Prostate gland (tissue), 2 donors: ENCODE results near the gene ACSM6.

Source experiments
- POLR2A ChIP-seq: fragments of 450-650 bp; IDR thresholded peaks from one replicate; pipeline ENCODE4 v1.6.1; 2016; ENCODE audit warnings: antibody characterized with exemption, mild to moderate bottlenecking
- POLR2AphosphoS5 ChIP-seq: sonication (generic); formaldehyde crosslinking; IDR thresholded peaks from one replicate; pipeline ENCODE4 v1.6.1; 2017; ENCODE audit warnings: antibody characterized with exemption
- TF ChIP-seq, protein P1 (sequence below), 4 experiments: fragments of 200-600 bp in 2 of 4; fragments of 450-650 bp in 2 of 4; sonication (generic) in 2 of 4; IDR thresholded peaks; 1 replicate in 3 of 4; 2 replicates in 1 of 4; pipeline ENCODE4 v1.5.1; 2016 to 2019; ENCODE audit warnings: antibody characterized with exemption in 4 of 4, mild to moderate bottlenecking in 2 of 4, moderate library complexity in 2 of 4

DNA sequence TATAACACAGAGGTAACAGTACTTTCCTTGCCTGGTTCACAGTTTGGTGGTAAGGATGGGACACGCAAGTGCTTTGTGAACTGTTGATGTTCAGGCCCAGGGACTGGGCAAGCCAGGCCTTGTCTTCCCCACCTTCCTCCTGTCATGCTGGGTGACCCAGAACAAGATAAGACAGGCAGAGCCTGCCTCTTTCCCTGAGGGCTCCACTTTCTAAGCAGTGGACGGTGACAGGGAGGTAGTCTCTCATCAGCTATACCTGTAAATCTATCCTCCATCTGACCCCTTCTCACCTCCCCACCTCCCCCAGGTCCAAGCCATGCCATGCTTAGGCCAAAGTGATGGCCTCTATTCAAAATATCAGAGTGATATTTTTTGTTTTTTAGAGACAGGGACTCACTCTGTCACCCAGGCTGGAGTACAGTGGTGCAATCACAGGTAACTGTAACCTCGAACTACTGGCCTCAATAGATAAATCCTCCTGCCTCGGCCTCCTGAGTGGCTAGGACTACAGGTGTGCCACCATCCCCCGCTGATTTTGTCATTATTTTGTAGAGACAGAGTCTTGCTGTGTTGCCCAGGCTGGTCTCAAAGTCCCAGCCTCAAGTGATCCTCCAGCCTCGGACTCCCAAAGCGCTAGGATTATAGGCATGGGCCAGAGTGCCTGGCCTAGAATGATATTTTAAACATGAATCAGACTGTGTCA is 54.0 kb downstream of the ACSM6 start:
- peak; percentile 53 for TF ChIP-seq POLR2AphosphoS5
- TF ChIP-seq, protein P1, sequence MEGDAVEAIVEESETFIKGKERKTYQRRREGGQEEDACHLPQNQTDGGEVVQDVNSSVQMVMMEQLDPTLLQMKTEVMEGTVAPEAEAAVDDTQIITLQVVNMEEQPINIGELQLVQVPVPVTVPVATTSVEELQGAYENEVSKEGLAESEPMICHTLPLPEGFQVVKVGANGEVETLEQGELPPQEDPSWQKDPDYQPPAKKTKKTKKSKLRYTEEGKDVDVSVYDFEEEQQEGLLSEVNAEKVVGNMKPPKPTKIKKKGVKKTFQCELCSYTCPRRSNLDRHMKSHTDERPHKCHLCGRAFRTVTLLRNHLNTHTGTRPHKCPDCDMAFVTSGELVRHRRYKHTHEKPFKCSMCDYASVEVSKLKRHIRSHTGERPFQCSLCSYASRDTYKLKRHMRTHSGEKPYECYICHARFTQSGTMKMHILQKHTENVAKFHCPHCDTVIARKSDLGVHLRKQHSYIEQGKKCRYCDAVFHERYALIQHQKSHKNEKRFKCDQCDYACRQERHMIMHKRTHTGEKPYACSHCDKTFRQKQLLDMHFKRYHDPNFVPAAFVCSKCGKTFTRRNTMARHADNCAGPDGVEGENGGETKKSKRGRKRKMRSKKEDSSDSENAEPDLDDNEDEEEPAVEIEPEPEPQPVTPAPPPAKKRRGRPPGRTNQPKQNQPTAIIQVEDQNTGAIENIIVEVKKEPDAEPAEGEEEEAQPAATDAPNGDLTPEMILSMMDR (IDR thresholded peaks at IDR 0.05) = no peak
- TF ChIP-seq POLR2A = no peak
